Keratinocyte (primary cell): ENCODE results near the gene ZNF236. TPM values are rescaled to one million over a fixed set of nuclear protein-coding genes. Genes with fewer than 3 reads are reported as not detected.

Experiments
- DNase-seq: peaks from one replicate; pipeline ENCODE4 v3.0.0-alpha.2; 2011; ENCODE audit warnings: low read depth, missing footprints, low spot score
- FAIRE-seq: peaks from 2 replicates; lab custom pipeline; 2011; peaks lifted over from hg19 to GRCh38; lab: Jason Lieb, UNC
- H2AFZ ChIP-seq: 2 replicates; pipeline ENCODE4 v1.6.0; 2012; ENCODE audit warnings: low read length, control low read depth, inconsistent platforms; ENCODE audit not compliant: control insufficient read depth
- H3K27ac ChIP-seq: 2 replicates; pipeline ENCODE4 v1.5.1; 2011; ENCODE audit warnings: low read length; ENCODE audit not compliant: control insufficient read depth, insufficient read depth
- H3K27me3 ChIP-seq: 3 replicates; pipeline ENCODE4 v1.6.0; 2011; ENCODE audit warnings: low read length; ENCODE audit not compliant: control insufficient read depth, insufficient read depth; ENCODE audit errors: extremely low read depth
- H3K36me3 ChIP-seq, 2 experiments: 2 replicates in 1 of 2; 3 replicates in 1 of 2; pipeline ENCODE4 v1.5.1; 2011; ENCODE audit warnings: low read length in 2 of 2, mild to moderate bottlenecking in 1 of 2; ENCODE audit not compliant: control insufficient read depth in 2 of 2, insufficient read depth in 2 of 2; ENCODE audit errors: extremely low read depth in 1 of 2
- H3K4me1 ChIP-seq: 3 replicates; pipeline ENCODE4 v1.5.1; 2011; ENCODE audit warnings: low read length; ENCODE audit not compliant: control insufficient read depth, insufficient read depth; ENCODE audit errors: extremely low read depth
- H3K4me2 ChIP-seq: 3 replicates; pipeline ENCODE4 v1.6.0; 2011; ENCODE audit warnings: low read depth, low read length; ENCODE audit not compliant: control insufficient read depth, insufficient read depth; ENCODE audit errors: extremely low read depth
- H3K4me3 ChIP-seq, 3 experiments: fragments of 200-600 bp in 1 of 3; sonication (generic) in 1 of 3; 2 replicates in 2 of 3; 3 replicates in 1 of 3; pipeline ENCODE4 v1.5.1; 2011 to 2016; ENCODE audit warnings: low read length in 3 of 3, mild to moderate bottlenecking in 3 of 3, control low read depth in 2 of 3, inconsistent platforms in 1 of 3, low read depth in 1 of 3, mixed read lengths in 1 of 3, mixed run types in 1 of 3, moderate library complexity in 1 of 3; ENCODE audit not compliant: control insufficient read depth in 2 of 3, insufficient read depth in 2 of 3; ENCODE audit errors: extremely low read depth in 1 of 3
- H3K79me2 ChIP-seq: 2 replicates; pipeline ENCODE4 v1.6.0; 2012; ENCODE audit warnings: low read length; ENCODE audit not compliant: control insufficient read depth, insufficient read depth
- H3K9ac ChIP-seq: 3 replicates; pipeline ENCODE4 v1.6.0; 2011; ENCODE audit warnings: low read length; ENCODE audit not compliant: control insufficient read depth, insufficient read depth; ENCODE audit errors: extremely low read depth
- H3K9me1 ChIP-seq: 3 replicates; pipeline ENCODE4 v1.6.0; 2011; ENCODE audit warnings: low read length; ENCODE audit not compliant: control insufficient read depth, insufficient read depth; ENCODE audit errors: extremely low read depth
- H3K9me3 ChIP-seq: 2 replicates; pipeline ENCODE4 v1.5.1; 2012; ENCODE audit warnings: low read depth, low read length; ENCODE audit not compliant: control insufficient read depth
- H4K20me1 ChIP-seq: 3 replicates; pipeline ENCODE4 v1.6.0; 2011; ENCODE audit warnings: low read length; ENCODE audit not compliant: control insufficient read depth, insufficient read depth; ENCODE audit errors: extremely low read depth
- EZH2 ChIP-seq: IDR thresholded peaks from one replicate; pipeline ENCODE4 v1.6.1; 2012; ENCODE audit warnings: inconsistent platforms, mild to moderate bottlenecking, low read length, moderate library complexity
- dilution Hi-C: fragments of 300-500 bp; cut with MboI; formaldehyde crosslinking; loops from one replicate; pipeline ENCODE4 v1.7.0; 2020; ENCODE audit warnings: low sequenced_read_pairs; ENCODE audit not compliant: extremely low pct_ligation_motif_present
- polyA plus RNA-seq, 5 experiments: library from polyadenylated mRNA; depleted of rRNA in 3 of 5; stranded (reverse) in 3 of 5; stranded (forward) in 1 of 5; unstranded in 1 of 5; fragments of >200 nt; gene quantifications; 1 replicate in 1 of 5; 2 replicates in 3 of 5; 3 replicates in 1 of 5; pipeline versions ENCODE4 v1.2.1 to v1.2.3, GENCODE V29; 2011 to 2012; ENCODE audit warnings: missing spikeins in 2 of 5, low read depth in 1 of 5, low replicate concordance in 1 of 5
- TF ChIP-seq, protein P1 (sequence below), 3 experiments: IDR thresholded peaks in 1 of 3; conservative IDR thresholded peaks in 1 of 3; optimal IDR thresholded peaks in 1 of 3; 2 replicates in 2 of 3; 3 replicates in 1 of 3; pipeline versions ENCODE3 to v1.5.1; 2011; ENCODE audit warnings: low read length in 3 of 3, mild to moderate bottlenecking in 3 of 3, moderate library complexity in 2 of 3, control low read depth in 1 of 3, inconsistent platforms in 1 of 3; ENCODE audit not compliant: insufficient read depth in 2 of 3; ENCODE audit errors: extremely low read depth in 1 of 3

Gene ZNF236
- polyA plus RNA-seq, 1 donor (not counting 4 experiments of a cell fraction or from before 2014, with no cell fraction given), result 4.5 TPM

DNA sequence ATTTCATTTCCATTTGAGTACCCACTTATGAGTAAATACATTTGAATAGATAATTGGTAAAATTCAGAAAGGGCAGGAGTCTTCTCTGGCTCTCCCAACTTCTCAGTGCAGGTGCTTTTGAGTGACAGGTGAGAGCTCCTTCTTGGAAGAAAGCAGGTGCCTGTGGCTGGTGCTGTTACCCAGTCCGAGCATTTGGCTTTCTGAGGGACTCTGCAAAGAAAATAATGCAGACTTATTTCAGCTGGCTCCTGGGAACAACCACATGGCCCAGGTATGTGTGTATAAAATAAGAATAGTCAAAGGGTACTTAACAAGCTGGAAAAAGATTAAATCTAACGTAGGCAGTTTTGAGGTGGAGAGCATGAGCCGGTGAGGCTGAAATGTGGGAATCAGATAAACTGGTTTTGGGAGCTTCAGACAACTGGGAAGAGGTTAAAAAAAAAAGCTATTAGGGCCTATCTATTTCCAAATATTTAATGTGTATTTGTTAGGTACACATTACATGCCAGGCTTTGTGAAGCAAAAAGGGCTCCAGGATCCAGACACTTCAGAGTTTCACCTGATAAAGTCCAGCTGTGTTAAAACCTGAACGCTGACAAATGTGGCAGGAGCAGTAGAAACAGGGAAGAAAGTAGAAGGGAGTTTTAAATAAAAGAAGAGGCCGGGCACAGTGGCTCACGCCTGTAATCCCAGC lies 20.6 kb downstream of the ZNF236 start:
- peaks cover 39% of the 10 kb centered on the region for H3K79me2 ChIP-seq
- no peaks in the 10 kb centered on the region for H3K36me3 ChIP-seq
- no peak overlapping the region for H3K4me3 ChIP-seq
- H3K9ac ChIP-seq, result no peak overlapping the region
- no peak overlapping the region for H3K4me2 ChIP-seq
- no peak overlapping the region for H3K27ac ChIP-seq
- no peaks in the 10 kb centered on the region for H4K20me1 ChIP-seq
- DNase-seq (no peak), FAIRE-seq (no peak)
- H3K4me1 ChIP-seq, result no peaks in the 10 kb centered on the region
- H3K9me3 ChIP-seq, result no peaks in the 10 kb centered on the region
- H3K9me1 ChIP-seq, result no peaks in the 10 kb centered on the region
- no peak for TF ChIP-seq EZH2
- TF ChIP-seq, protein P1, sequence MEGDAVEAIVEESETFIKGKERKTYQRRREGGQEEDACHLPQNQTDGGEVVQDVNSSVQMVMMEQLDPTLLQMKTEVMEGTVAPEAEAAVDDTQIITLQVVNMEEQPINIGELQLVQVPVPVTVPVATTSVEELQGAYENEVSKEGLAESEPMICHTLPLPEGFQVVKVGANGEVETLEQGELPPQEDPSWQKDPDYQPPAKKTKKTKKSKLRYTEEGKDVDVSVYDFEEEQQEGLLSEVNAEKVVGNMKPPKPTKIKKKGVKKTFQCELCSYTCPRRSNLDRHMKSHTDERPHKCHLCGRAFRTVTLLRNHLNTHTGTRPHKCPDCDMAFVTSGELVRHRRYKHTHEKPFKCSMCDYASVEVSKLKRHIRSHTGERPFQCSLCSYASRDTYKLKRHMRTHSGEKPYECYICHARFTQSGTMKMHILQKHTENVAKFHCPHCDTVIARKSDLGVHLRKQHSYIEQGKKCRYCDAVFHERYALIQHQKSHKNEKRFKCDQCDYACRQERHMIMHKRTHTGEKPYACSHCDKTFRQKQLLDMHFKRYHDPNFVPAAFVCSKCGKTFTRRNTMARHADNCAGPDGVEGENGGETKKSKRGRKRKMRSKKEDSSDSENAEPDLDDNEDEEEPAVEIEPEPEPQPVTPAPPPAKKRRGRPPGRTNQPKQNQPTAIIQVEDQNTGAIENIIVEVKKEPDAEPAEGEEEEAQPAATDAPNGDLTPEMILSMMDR (optimal IDR thresholded peaks at IDR 0.05 in 1 of 3, IDR thresholded peaks at IDR 0.05 in 1 of 3, conservative IDR thresholded peaks at IDR 0.05 in 1 of 3; ENCODE audit: extremely low read depth in 1 of 3, insufficient read depth in 2 of 3, low read length in 3 of 3), result no peak
- dilution Hi-C loops, result no loop called here
- H2AFZ ChIP-seq, result no peak overlapping the region
- no peaks in the 10 kb centered on the region for H3K27me3 ChIP-seq

DNA sequence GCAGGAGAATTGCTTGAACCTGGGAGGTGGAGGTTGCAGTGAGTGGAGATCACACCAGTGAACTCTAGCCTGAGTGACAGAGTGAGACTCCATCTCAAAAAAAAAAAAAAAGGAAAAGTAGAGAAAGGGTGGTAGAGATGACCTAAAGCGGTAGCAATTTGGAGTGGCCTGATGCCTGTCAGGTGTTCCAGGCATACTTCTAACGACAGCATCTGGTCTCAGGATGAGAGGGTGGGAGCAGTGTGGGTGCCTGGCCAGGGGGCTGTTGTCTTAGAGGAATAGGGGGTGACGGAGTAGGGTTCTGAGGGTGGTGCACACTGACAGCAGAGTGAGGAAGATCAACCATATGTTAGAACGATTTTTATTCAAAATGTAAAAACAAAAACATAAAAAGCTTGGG lies 21.8 kb downstream of the ZNF236 start:
- FAIRE-seq (no peak), DNase-seq (no peak)
- H3K36me3 ChIP-seq, result no peaks in the 10 kb centered on the region
- no peak overlapping the region for H3K4me3 ChIP-seq
- dilution Hi-C loops, result no loop called here
- H3K4me2 ChIP-seq, result no peak overlapping the region
- no peaks in the 10 kb centered on the region for H3K4me1 ChIP-seq
- H3K9me1 ChIP-seq, result no peaks in the 10 kb centered on the region
- H3K79me2 ChIP-seq, result peaks cover 36% of the 10 kb centered on the region
- no peaks in the 10 kb centered on the region for H3K9me3 ChIP-seq
- no peak for TF ChIP-seq EZH2
- TF ChIP-seq, protein P1 (optimal IDR thresholded peaks at IDR 0.05 in 1 of 3, IDR thresholded peaks at IDR 0.05 in 1 of 3, conservative IDR thresholded peaks at IDR 0.05 in 1 of 3; ENCODE audit: extremely low read depth in 1 of 3, insufficient read depth in 2 of 3, low read length in 3 of 3), result no peak
- H4K20me1 ChIP-seq, result no peaks in the 10 kb centered on the region
- H3K9ac ChIP-seq, result no peak overlapping the region
- no peak overlapping the region for H3K27ac ChIP-seq
- H2AFZ ChIP-seq, result no peak overlapping the region
- H3K27me3 ChIP-seq, result no peaks in the 10 kb centered on the region
